Measurements from ENCODE around the gene GRPEL2.

GRPEL2 gene

DNA sequence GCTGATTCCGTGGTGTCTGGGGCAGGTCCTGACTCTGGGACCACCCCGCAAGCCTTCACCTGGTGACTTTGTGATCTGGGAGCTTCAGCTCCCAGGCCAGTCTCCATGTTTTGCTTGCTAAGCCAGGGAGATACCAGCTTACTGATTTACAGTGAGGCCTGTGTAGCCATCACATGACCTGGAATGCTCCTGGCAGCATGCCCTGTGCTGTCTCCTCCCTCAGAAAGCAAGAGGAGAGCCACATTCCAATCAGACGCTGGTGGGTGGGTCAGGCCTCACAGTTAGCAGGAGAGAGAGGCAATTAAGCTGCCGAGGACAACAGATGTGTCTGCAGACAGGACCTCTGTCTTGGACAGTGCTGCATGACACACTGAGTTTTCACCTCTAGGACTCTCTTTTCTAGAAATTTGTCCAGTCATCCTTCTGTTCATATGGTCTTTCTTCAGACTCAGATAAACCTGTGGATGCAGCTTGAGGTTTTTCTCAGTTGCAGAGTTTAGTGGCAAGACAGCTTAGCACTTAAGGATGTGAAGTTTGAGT, 24.4 kb upstream of the GRPEL2 start:
- ATAC-seq (ENCODE audit: insufficient read depth, low read depth) (no peak), DNase-seq (no peak)
- H3K4me3 ChIP-seq (ENCODE audit: low read depth in 1 of 2, low read length in 2 of 2) = no peak overlapping the region
- no peaks in the 10 kb centered on the region for H3K4me1 ChIP-seq (ENCODE audit: insufficient read depth, low read length)
- H3K27me3 ChIP-seq (ENCODE audit: insufficient read depth, low read length, poor library complexity) = no peaks in the 10 kb centered on the region
- H3K9me3 ChIP-seq (ENCODE audit: insufficient read depth, low read length, severe bottlenecking) = no peaks in the 10 kb centered on the region
- no peak overlapping the region for H3K4me2 ChIP-seq (ENCODE audit: insufficient read depth, low read length)
- no peaks in the 10 kb centered on the region for H3K36me3 ChIP-seq (ENCODE audit: insufficient read depth, low read length)
- H3K79me2 ChIP-seq (ENCODE audit: insufficient read depth, low read length) = no peaks in the 10 kb centered on the region
- no peak overlapping the region for H3K27ac ChIP-seq (ENCODE audit: low read length)
- TF ChIP-seq, protein P1, sequence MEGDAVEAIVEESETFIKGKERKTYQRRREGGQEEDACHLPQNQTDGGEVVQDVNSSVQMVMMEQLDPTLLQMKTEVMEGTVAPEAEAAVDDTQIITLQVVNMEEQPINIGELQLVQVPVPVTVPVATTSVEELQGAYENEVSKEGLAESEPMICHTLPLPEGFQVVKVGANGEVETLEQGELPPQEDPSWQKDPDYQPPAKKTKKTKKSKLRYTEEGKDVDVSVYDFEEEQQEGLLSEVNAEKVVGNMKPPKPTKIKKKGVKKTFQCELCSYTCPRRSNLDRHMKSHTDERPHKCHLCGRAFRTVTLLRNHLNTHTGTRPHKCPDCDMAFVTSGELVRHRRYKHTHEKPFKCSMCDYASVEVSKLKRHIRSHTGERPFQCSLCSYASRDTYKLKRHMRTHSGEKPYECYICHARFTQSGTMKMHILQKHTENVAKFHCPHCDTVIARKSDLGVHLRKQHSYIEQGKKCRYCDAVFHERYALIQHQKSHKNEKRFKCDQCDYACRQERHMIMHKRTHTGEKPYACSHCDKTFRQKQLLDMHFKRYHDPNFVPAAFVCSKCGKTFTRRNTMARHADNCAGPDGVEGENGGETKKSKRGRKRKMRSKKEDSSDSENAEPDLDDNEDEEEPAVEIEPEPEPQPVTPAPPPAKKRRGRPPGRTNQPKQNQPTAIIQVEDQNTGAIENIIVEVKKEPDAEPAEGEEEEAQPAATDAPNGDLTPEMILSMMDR (IDR thresholded peaks at IDR 0.05; ENCODE audit: borderline replicate concordance, extremely low read depth, low read length, poor library complexity, severe bottlenecking) = no peak
- no peak for TF ChIP-seq EZH2 (IDR thresholded peaks at IDR 0.05; ENCODE audit: borderline replicate concordance, low read depth, low read length, severe bottlenecking)
- H2AFZ ChIP-seq (ENCODE audit: low read depth, low read length) = no peak overlapping the region
- no peaks in the 10 kb centered on the region for H4K20me1 ChIP-seq (ENCODE audit: insufficient read depth, low read length)
- H3K9ac ChIP-seq (ENCODE audit: low read depth, low read length) = no peak overlapping the region

DNA sequence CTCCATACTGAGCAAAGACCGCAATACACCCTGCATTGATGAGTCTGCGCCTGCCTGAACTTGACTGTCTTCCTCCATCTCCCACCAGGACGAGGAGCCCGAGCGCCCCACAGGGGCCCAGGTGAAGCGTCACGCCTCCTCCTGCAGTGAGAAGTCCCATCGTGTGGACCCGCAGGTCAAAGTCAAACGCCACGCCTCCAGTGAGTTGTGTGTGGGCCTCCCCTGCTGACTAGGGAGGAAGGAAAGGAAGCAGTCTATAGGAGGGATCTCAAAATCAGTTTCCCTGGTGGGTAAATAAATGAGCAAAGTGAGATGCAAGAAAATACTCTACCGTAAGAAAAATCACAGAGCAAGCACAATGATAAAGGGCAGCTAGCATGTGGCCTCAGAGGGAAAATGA, 22.8 kb upstream of the GRPEL2 start:
- Histone ChIP-seq H3K4me2 (ENCODE audit: insufficient read depth, low read length) (no peak overlapping the region), H2AFZ (ENCODE audit: low read depth, low read length) (no peak overlapping the region), H3K9ac (ENCODE audit: low read depth, low read length) (no peak overlapping the region), H3K27ac (ENCODE audit: low read length) (no peak overlapping the region), H3K36me3 (ENCODE audit: insufficient read depth, low read length) (no peaks in the 10 kb centered on the region), H3K4me1 (ENCODE audit: insufficient read depth, low read length) (no peaks in the 10 kb centered on the region), H3K79me2 (ENCODE audit: insufficient read depth, low read length) (no peaks in the 10 kb centered on the region), H3K4me3 (ENCODE audit: low read depth in 1 of 2, low read length in 2 of 2) (no peak overlapping the region), H3K9me3 (ENCODE audit: insufficient read depth, low read length, severe bottlenecking) (no peaks in the 10 kb centered on the region), H4K20me1 (ENCODE audit: insufficient read depth, low read length) (no peaks in the 10 kb centered on the region), H3K27me3 (ENCODE audit: insufficient read depth, low read length, poor library complexity) (no peaks in the 10 kb centered on the region)
- TF ChIP-seq, protein P1 (IDR thresholded peaks at IDR 0.05; ENCODE audit: borderline replicate concordance, extremely low read depth, low read length, poor library complexity, severe bottlenecking) = no peak
- no peak for TF ChIP-seq EZH2 (IDR thresholded peaks at IDR 0.05; ENCODE audit: borderline replicate concordance, low read depth, low read length, severe bottlenecking)
- no peak for DNase-seq
- ATAC-seq (ENCODE audit: insufficient read depth, low read depth) = no peak

DNA sequence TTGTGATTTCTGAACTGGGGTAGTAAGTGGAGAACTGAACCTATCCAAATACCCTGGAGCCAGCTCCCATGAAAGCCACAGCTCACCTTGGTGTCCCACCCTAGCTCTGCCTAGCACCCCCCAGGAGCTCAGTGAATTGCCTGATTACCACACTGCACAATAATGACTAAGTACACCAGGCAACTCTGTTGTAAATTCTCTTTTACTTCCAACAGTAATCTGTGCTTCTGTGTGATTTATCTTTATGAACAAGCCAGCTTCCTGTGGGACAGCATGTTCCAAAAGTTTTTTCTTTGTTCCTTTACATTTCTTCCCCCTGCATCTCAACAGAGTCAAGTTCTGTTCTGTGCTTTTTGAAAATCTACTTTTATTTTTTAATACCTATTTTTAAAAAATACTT, 22.1 kb upstream of the GRPEL2 start:
- Histone ChIP-seq H3K36me3 (ENCODE audit: insufficient read depth, low read length) (no peaks in the 10 kb centered on the region), H4K20me1 (ENCODE audit: insufficient read depth, low read length) (no peaks in the 10 kb centered on the region), H2AFZ (ENCODE audit: low read depth, low read length) (no peak overlapping the region), H3K27me3 (ENCODE audit: insufficient read depth, low read length, poor library complexity) (no peaks in the 10 kb centered on the region), H3K9ac (ENCODE audit: low read depth, low read length) (no peak overlapping the region), H3K4me2 (ENCODE audit: insufficient read depth, low read length) (no peak overlapping the region), H3K27ac (ENCODE audit: low read length) (no peak overlapping the region), H3K9me3 (ENCODE audit: insufficient read depth, low read length, severe bottlenecking) (no peaks in the 10 kb centered on the region), H3K79me2 (ENCODE audit: insufficient read depth, low read length) (no peaks in the 10 kb centered on the region), H3K4me3 (ENCODE audit: low read depth in 1 of 2, low read length in 2 of 2) (no peak overlapping the region), H3K4me1 (ENCODE audit: insufficient read depth, low read length) (no peaks in the 10 kb centered on the region)
- DNase-seq (no peak), ATAC-seq (ENCODE audit: insufficient read depth, low read depth) (no peak)
- TF ChIP-seq, protein P1 (IDR thresholded peaks at IDR 0.05; ENCODE audit: borderline replicate concordance, extremely low read depth, low read length, poor library complexity, severe bottlenecking) = no peak
- TF ChIP-seq EZH2 (IDR thresholded peaks at IDR 0.05; ENCODE audit: borderline replicate concordance, low read depth, low read length, severe bottlenecking) = no peak

All from DND-41 (cell line).